ENCODE data around the gene RASL12.
"Not testable (repeated sequence)": the region's sequence is repeated elsewhere in the genome, so short reads cannot be mapped to it uniquely, and the experiment has no call there.

The RASL12 gene

GRCh38 chr15:65048241-65048640 lies 19.6 kb downstream of the RASL12 start:
- TF ChIP-seq CTCF (IDR thresholded peaks at IDR 0.05; ENCODE audit: control insufficient read depth, insufficient read depth, low read depth, low read length, missing control alignments) = no peak
- no peak for DNase-seq (ENCODE audit: low read depth)

GRCh38 chr15:65044724-65045481 lies 22.9 kb downstream of the RASL12 start, which contains the start of gene SLC51B:
SLC51B (plus strand) TSS chr15:65045387; CDS start chr15:65050005, 4,618 bp downstream.
- H3K4me3 ChIP-seq (ENCODE audit: control insufficient read depth, low read depth, low read length) = no peak within 1 kb of the TSS
- DNase-seq (ENCODE audit: low read depth) = no peak
- TF ChIP-seq CTCF (IDR thresholded peaks at IDR 0.05; ENCODE audit: control insufficient read depth, insufficient read depth, low read depth, low read length, missing control alignments) = no peak

More at GRCh38 chr15:65048241-65048640, 19.6 kb downstream of the RASL12 start:
- H3K4me3 ChIP-seq (ENCODE audit: control insufficient read depth, low read depth, low read length) = no peak overlapping the region

GRCh38 chr15:65044218-65044617 lies 23.6 kb downstream of the RASL12 start:
- H3K4me3 ChIP-seq (ENCODE audit: control insufficient read depth, low read depth, low read length) = not testable (repeated sequence)

GRCh38 chr15:65042776-65043327 lies 24.9 kb downstream of the RASL12 start:
- no peak for TF ChIP-seq CTCF (IDR thresholded peaks at IDR 0.05; ENCODE audit: control insufficient read depth, insufficient read depth, low read depth, low read length, missing control alignments)
- H3K4me3 ChIP-seq (ENCODE audit: control insufficient read depth, low read depth, low read length) = no peak overlapping the region
- no peak for DNase-seq (ENCODE audit: low read depth)

More at GRCh38 chr15:65044218-65044617, 23.6 kb downstream of the RASL12 start:
- peak; percentile 16 for DNase-seq (ENCODE audit: low read depth)

GRCh38 chr15:65041787-65042186 lies 26.0 kb downstream of the RASL12 start:
- no peak overlapping the region for H3K4me3 ChIP-seq (ENCODE audit: control insufficient read depth, low read depth, low read length)
- no peak for DNase-seq (ENCODE audit: low read depth)
- no peak for TF ChIP-seq CTCF (IDR thresholded peaks at IDR 0.05; ENCODE audit: control insufficient read depth, insufficient read depth, low read depth, low read length, missing control alignments)

GRCh38 chr15:65040461-65040860 lies 27.3 kb downstream of the RASL12 start:
- TF ChIP-seq CTCF (IDR thresholded peaks at IDR 0.05; ENCODE audit: control insufficient read depth, insufficient read depth, low read depth, low read length, missing control alignments) = no peak
- no peak overlapping the region for H3K4me3 ChIP-seq (ENCODE audit: control insufficient read depth, low read depth, low read length)
- DNase-seq (ENCODE audit: low read depth) = no peak

GRCh38 chr15:65038836-65039235 lies 29.0 kb downstream of the RASL12 start:
- H3K4me3 ChIP-seq (ENCODE audit: control insufficient read depth, low read depth, low read length) = no peak overlapping the region
- no peak for DNase-seq (ENCODE audit: low read depth)
- TF ChIP-seq CTCF (IDR thresholded peaks at IDR 0.05; ENCODE audit: control insufficient read depth, insufficient read depth, low read depth, low read length, missing control alignments) = no peak

All from AG09309 (cell line).